ENCODE results near the gene TBC1D2B. TPM values are rescaled to one million over a fixed set of nuclear protein-coding genes. Genes with fewer than 3 reads are reported as not detected.
A peak's percentile ranks its signal among the peaks of the same experiment; 100 is the strongest.

The TBC1D2B gene
- total and polyA plus RNA-seq, 8 donors, result 13.4 to 35.8 (median 22.6) TPM

- Histone ChIP-seq H3K36me3 (no peaks in the 10 kb centered on the region), H3K27ac (peak overlapping the region; percentile 84 to 91 (median 88)), H3K4me1 (peaks cover 0 to 19% (median 13%) of the 10 kb centered on the region in 3 donors), H3K9me3 (no peaks in the 10 kb centered on the region), H3K27me3 (no peaks in the 10 kb centered on the region), H3K4me3 (peak overlapping the region; percentile 72 to 89 (median 81))
- ATAC-seq, result peak; percentile 22 to 42 (median 34)
- TF ChIP-seq CTCF (IDR thresholded peaks at IDR 0.05), result no peak
- DNase-seq, result no peak
- intact Hi-C loops (cut with DNase I), result loop anchor here in 1 of 3 donors (10.0 kb wide), 1 partner anchor 52 kb away; no protein-coding TSS in a partner anchor
- no peak for FAIRE-seq
- 39 to 44% methylated on average over 17 of the region's 17 CpGs for WGBS, 2 donors
Observed at GRCh38 chr15:78076231-78077052, 1.1 kb downstream of the TBC1D2B start.

- WGBS, 2 donors, result 11 to 13% methylated on average over 7 of the region's 7 CpGs
- no peak for TF ChIP-seq CTCF (IDR thresholded peaks at IDR 0.05)
- ATAC-seq (peak; percentile 78 to 85 (median 80)), DNase-seq (peak in 4 of 6 donors; percentile 45 to 74 (median 64)), FAIRE-seq (no peak)
- peak overlapping the region; percentile 84 to 91 (median 88) for H3K27ac ChIP-seq
- H3K4me3 ChIP-seq, result peak overlapping the region; percentile 72 to 89 (median 81)
- no peaks in the 10 kb centered on the region for H3K36me3 ChIP-seq
- peaks cover 0 to 19% (median 13%) of the 10 kb centered on the region in 3 donors for H3K4me1 ChIP-seq
- intact Hi-C loops (cut with DNase I), result loop anchor here in 1 of 3 donors (10.0 kb wide), 1 partner anchor 51 kb away; no protein-coding TSS in a partner anchor
- H3K9me3 ChIP-seq, result no peaks in the 10 kb centered on the region
- no peaks in the 10 kb centered on the region for H3K27me3 ChIP-seq
Observed at GRCh38 chr15:78075490-78076230, 1.9 kb downstream of the TBC1D2B start.

GRCh38 chr15:78073046-78073787, 4.3 kb downstream of the TBC1D2B start:
- no peak for FAIRE-seq
- H3K4me1 ChIP-seq, result peaks cover 5 to 33% (median 25%) of the 10 kb centered on the region in 3 donors
- H3K27ac ChIP-seq, result peak overlapping the region in 2 of 4 donors; percentile 45 to 54
- H3K27me3 ChIP-seq, result no peaks in the 10 kb centered on the region
- no peak for TF ChIP-seq CTCF (IDR thresholded peaks at IDR 0.05)
- no peaks in the 10 kb centered on the region for H3K36me3 ChIP-seq
- no peak for ATAC-seq
- H3K9me3 ChIP-seq, result no peaks in the 10 kb centered on the region
- intact Hi-C loops (cut with DNase I), result loop anchor here in 1 of 3 donors (10.0 kb wide), 1 partner anchor 48 kb away; no protein-coding TSS in a partner anchor
- 88 to 90% methylated on average over 5 of the region's 5 CpGs for WGBS, 2 donors
- DNase-seq, result no peak
- H3K4me3 ChIP-seq, result no peak overlapping the region

GRCh38 chr15:78072080-78072892, 5.2 kb downstream of the TBC1D2B start:
- peak overlapping the region in 2 of 4 donors; percentile 45 to 54 for H3K27ac ChIP-seq
- no peak for TF ChIP-seq CTCF (IDR thresholded peaks at IDR 0.05)
- no peaks in the 10 kb centered on the region for H3K9me3 ChIP-seq
- DNase-seq (no peak), FAIRE-seq (no peak), ATAC-seq (peak in 2 of 4 donors; percentile 8 to 13)
- intact Hi-C loops (cut with DNase I), result loop anchor here in 1 of 3 donors (10.0 kb wide), 1 partner anchor 47 kb away; no protein-coding TSS in a partner anchor
- peaks cover 12 to 38% (median 33%) of the 10 kb centered on the region in 3 donors for H3K4me1 ChIP-seq
- H3K27me3 ChIP-seq, result no peaks in the 10 kb centered on the region
- H3K4me3 ChIP-seq, result no peak overlapping the region
- no peaks in the 10 kb centered on the region for H3K36me3 ChIP-seq
- 63 to 65% methylated on average over 9 of the region's 9 CpGs for WGBS, 2 donors
